SK-N-MC (cell line): Measurements from ENCODE around the gene TET2.

Experiments
- EZH2 ChIP-seq: fragments of 200-600 bp; sonication (generic); IDR thresholded peaks from one replicate; pipeline ENCODE4 v1.6.1; 2017; ENCODE audit warnings: antibody characterized with exemption
- POLR2AphosphoS5 ChIP-seq: IDR thresholded peaks from 2 replicates; pipeline ENCODE4 v1.6.1; 2012; ENCODE audit warnings: mild to moderate bottlenecking, low read depth, low read length, borderline replicate concordance

- TF ChIP-seq EZH2: no peak
- no peak; the same call in 1 of the 2 replicates for TF ChIP-seq POLR2AphosphoS5
Observed at GRCh38 chr4:105208561-105208960, 61.9 kb downstream of the TET2 start.
